ENCODE measurements around the gene AP1S1. TPM values are rescaled to one million over a fixed set of nuclear protein-coding genes. Genes with fewer than 3 reads are reported as not detected.

The AP1S1 gene
- total and polyA plus RNA-seq, 2 donors (not counting 1 experiment from before 2014, with no cell fraction given), result 10.3 to 16.3 TPM

- intact Hi-C loops (cut with micrococcal nuclease), result no loop called here
- POLR2A ChIA-PET, result no interaction called here
- no peak overlapping the region for H3K4me2 ChIP-seq (replicated peaks; ENCODE audit: low read depth, low read length, poor library complexity, severe bottlenecking)
Measured at GRCh38 chr7:101159696-101160674, 5.7 kb downstream of the AP1S1 start.

More at GRCh38 chr7:101159696-101160674, 5.7 kb downstream of the AP1S1 start:
- TF ChIP-seq EZH2 (IDR thresholded peaks at IDR 0.05; ENCODE audit: borderline replicate concordance, insufficient read depth, low read depth, low read length, poor library complexity, severe bottlenecking) (no peak), CTCF (IDR thresholded peaks at IDR 0.05) (no peak)
- Mint-ChIP-seq H3K9me3 (ENCODE audit: insufficient read depth) (no peaks in the 10 kb centered on the region), H3K4me1 (peaks cover 20% of the 10 kb centered on the region), H3K27ac (no peak overlapping the region), H3K27me3 (peaks cover 7% of the 10 kb centered on the region), H3K4me3 (no peak overlapping the region)
- DNase-seq, result no peak
- Histone ChIP-seq H3K4me3 (ENCODE audit: control extremely low read depth in 1 of 5, extremely low read depth in 1 of 5, insufficient read depth in 1 of 5, low read depth in 2 of 5, low read length in 4 of 5) (no peak overlapping the region), H3K9me3 (ENCODE audit: control extremely low read depth in 1 of 3, control insufficient read depth in 2 of 3, insufficient read depth in 1 of 3, low read length in 2 of 3) (peaks cover 0 to 12% (median 0%) of the 10 kb centered on the region in 3 donors), H4K20me1 (ENCODE audit: control insufficient read depth, insufficient read depth, low read length, poor library complexity, severe bottlenecking) (peaks cover 9% of the 10 kb centered on the region), H3K27ac (ENCODE audit: low read length in 2 of 2) (no peak overlapping the region), H3K79me2 (ENCODE audit: control insufficient read depth, insufficient read depth, low read length) (no peaks in the 10 kb centered on the region), H3K27me3 (replicated peaks in 1 of 4; ENCODE audit: control extremely low read depth in 1 of 4, control insufficient read depth in 3 of 4, insufficient read depth in 4 of 4, low read length in 3 of 4) (peaks cover 0 to 27% (median 14%) of the 10 kb centered on the region in 4 experiments), H3K9ac (ENCODE audit: low read length) (no peak overlapping the region), H3K36me3 (replicated peaks in 1 of 2; ENCODE audit: control extremely low read depth in 1 of 2, control insufficient read depth in 1 of 2, extremely low read depth in 1 of 2, insufficient read depth in 2 of 2, low read length in 1 of 2) (peaks cover 0 to 3% of the 10 kb centered on the region in 2 experiments), H2AFZ (ENCODE audit: insufficient read depth, low read depth, low read length, poor library complexity, severe bottlenecking) (no peak overlapping the region), H3K4me1 (ENCODE audit: control insufficient read depth in 2 of 2, insufficient read depth in 2 of 2, low read length in 2 of 2) (peaks cover 29 to 31% of the 10 kb centered on the region in 2 donors)
- CTCF ChIA-PET, result interaction anchor here (0.6 to 0.7 kb wide), 2 partner anchors 16 to 1997 kb away, joined by 3 to 4 read pairs; no protein-coding TSS in a partner anchor
- ATAC-seq (ENCODE audit: low read depth), result no peak
- 83% methylated on average over 20 of the region's 31 CpGs for WGBS (ENCODE audit: insufficient coverage)
